ENCODE results near the gene JMJD7.

JMJD7 gene

DNA sequence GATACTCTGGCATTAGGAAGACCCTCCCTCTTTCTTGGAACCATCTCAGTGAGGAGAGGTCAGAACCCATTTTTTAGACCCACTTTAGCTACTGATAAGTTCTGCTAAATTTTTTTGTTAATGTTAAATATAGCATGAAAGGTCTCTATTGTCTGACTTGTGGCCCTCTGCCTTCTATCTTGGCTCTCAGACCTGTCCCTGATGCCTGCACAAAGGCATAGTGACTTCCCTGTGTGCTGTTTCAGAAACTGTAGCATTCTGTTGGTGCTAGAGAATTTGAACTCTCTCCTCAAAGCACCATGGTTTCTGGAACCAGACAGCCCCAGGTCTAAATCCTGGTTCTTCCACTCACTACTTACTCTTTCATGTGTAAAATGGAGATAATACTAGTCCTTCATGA, 38.2 kb upstream of the JMJD7 start:
- Histone ChIP-seq H3K4me1 (ENCODE audit: control insufficient read depth in 2 of 2, insufficient read depth in 2 of 2, low read length in 2 of 2) (peaks cover 6 to 11% of the 10 kb centered on the region in 2 donors), H3K36me3 (ENCODE audit: control insufficient read depth in 2 of 2, insufficient read depth in 2 of 2, low read length in 2 of 2) (no peaks in the 10 kb centered on the region), H3K9me3 (ENCODE audit: control insufficient read depth in 2 of 2, low read length in 2 of 2) (no peaks in the 10 kb centered on the region), H3K9ac (ENCODE audit: low read depth in 1 of 2, low read length in 2 of 2) (no peak overlapping the region), H3K27ac (ENCODE audit: low read depth in 2 of 2, low read length in 2 of 2) (no peak overlapping the region), H3K4me3 (ENCODE audit: low read length in 2 of 2) (no peak overlapping the region), H3K27me3 (ENCODE audit: control insufficient read depth in 2 of 2, insufficient read depth in 2 of 2, low read length in 2 of 2) (no peaks in the 10 kb centered on the region)

- Histone ChIP-seq H3K27ac (ENCODE audit: low read depth in 2 of 2, low read length in 2 of 2) (no peak overlapping the region), H3K9ac (ENCODE audit: low read depth in 1 of 2, low read length in 2 of 2) (no peak overlapping the region)
These were observed 37.7 kb upstream of the JMJD7 start for GRCh38 chr15:41790169-41790568.

GRCh38 chr15:41790756-41791546, 36.9 kb upstream of the JMJD7 start:
- Histone ChIP-seq H3K4me1 (ENCODE audit: control insufficient read depth in 2 of 2, insufficient read depth in 2 of 2, low read length in 2 of 2) (peaks cover 6 to 11% of the 10 kb centered on the region in 2 donors), H3K27me3 (ENCODE audit: control insufficient read depth in 2 of 2, insufficient read depth in 2 of 2, low read length in 2 of 2) (no peaks in the 10 kb centered on the region), H3K9me3 (ENCODE audit: control insufficient read depth in 2 of 2, low read length in 2 of 2) (no peaks in the 10 kb centered on the region), H3K4me3 (ENCODE audit: low read length in 2 of 2) (no peak overlapping the region), H3K9ac (ENCODE audit: low read depth in 1 of 2, low read length in 2 of 2) (no peak overlapping the region), H3K27ac (ENCODE audit: low read depth in 2 of 2, low read length in 2 of 2) (peak overlapping the region; percentile 5 to 22), H3K36me3 (ENCODE audit: control insufficient read depth in 2 of 2, insufficient read depth in 2 of 2, low read length in 2 of 2) (no peaks in the 10 kb centered on the region)

More at GRCh38 chr15:41790169-41790568, 37.7 kb upstream of the JMJD7 start:
- H3K4me3 ChIP-seq (ENCODE audit: low read length in 2 of 2), result no peak overlapping the region
- peaks cover 6 to 11% of the 10 kb centered on the region in 2 donors for H3K4me1 ChIP-seq (ENCODE audit: control insufficient read depth in 2 of 2, insufficient read depth in 2 of 2, low read length in 2 of 2)
- no peaks in the 10 kb centered on the region for H3K27me3 ChIP-seq (ENCODE audit: control insufficient read depth in 2 of 2, insufficient read depth in 2 of 2, low read length in 2 of 2)
- no peaks in the 10 kb centered on the region for H3K36me3 ChIP-seq (ENCODE audit: control insufficient read depth in 2 of 2, insufficient read depth in 2 of 2, low read length in 2 of 2)
- H3K9me3 ChIP-seq (ENCODE audit: control insufficient read depth in 2 of 2, low read length in 2 of 2), result no peaks in the 10 kb centered on the region

DNA sequence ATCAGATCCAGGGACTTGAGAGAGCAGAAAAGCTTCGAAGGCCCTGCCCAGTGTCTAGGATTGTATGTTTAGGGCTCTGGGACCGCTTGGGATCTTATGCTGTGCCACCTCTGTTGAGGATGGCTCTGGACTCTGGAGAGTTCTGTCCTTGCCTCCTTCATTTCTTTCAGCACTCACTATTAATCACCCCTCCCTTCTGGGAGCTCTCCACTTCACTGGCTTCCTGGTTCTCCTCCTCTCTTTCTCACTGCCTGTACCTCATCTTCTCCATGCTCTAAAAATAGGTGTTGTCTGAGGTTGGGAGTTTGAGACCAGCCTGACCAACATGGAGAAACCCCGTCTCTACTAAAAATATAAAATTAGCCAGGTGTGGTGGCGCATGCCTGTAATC, 36.4 kb upstream of the JMJD7 start:
- Histone ChIP-seq H3K4me3 (ENCODE audit: low read length in 2 of 2) (no peak overlapping the region), H3K9ac (ENCODE audit: low read depth in 1 of 2, low read length in 2 of 2) (no peak overlapping the region), H3K9me3 (ENCODE audit: control insufficient read depth in 2 of 2, low read length in 2 of 2) (no peaks in the 10 kb centered on the region), H3K27me3 (ENCODE audit: control insufficient read depth in 2 of 2, insufficient read depth in 2 of 2, low read length in 2 of 2) (no peaks in the 10 kb centered on the region), H3K4me1 (ENCODE audit: control insufficient read depth in 2 of 2, insufficient read depth in 2 of 2, low read length in 2 of 2) (peaks cover 6 to 11% of the 10 kb centered on the region in 2 donors), H3K27ac (ENCODE audit: low read depth in 2 of 2, low read length in 2 of 2) (peak overlapping the region; percentile 5 to 22), H3K36me3 (ENCODE audit: control insufficient read depth in 2 of 2, insufficient read depth in 2 of 2, low read length in 2 of 2) (peaks cover 0 to 2% of the 10 kb centered on the region in 2 donors)

DNA sequence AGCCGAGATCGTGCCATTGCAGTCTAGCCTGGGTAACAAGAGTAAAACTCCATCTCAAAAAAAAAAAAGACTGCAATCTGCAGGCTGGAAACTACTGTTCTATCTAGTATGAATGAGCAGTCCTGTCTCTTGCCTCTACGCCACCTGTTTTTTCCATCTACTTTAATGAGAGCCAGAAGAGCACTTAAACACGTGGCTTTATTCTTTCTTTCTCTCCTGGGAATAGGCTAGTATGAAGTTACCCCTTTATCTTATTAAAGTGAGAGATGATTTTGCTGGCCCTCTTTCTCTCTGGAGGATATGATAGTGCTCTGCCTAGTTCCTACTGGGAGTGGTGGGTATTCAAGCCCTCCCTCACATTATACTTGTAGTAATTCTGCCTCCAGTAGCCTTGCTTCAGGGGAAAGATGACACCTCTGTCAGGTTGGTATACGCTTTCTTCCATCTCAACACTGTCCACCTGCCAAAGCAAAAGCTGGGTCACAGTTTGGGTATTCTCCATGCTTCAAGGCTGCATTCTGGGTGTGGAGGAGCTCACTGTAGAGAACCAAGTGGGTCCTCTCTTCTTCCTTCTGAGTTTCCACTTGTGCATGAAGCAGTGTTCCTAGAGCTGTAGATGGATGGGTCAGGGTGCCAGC, 35.8 kb upstream of the JMJD7 start:
- H3K36me3 ChIP-seq (ENCODE audit: control insufficient read depth in 2 of 2, insufficient read depth in 2 of 2, low read length in 2 of 2), result peaks cover 0 to 2% of the 10 kb centered on the region in 2 donors
- H3K27me3 ChIP-seq (ENCODE audit: control insufficient read depth in 2 of 2, insufficient read depth in 2 of 2, low read length in 2 of 2), result no peaks in the 10 kb centered on the region
- no peaks in the 10 kb centered on the region for H3K9me3 ChIP-seq (ENCODE audit: control insufficient read depth in 2 of 2, low read length in 2 of 2)
- no peak overlapping the region for H3K9ac ChIP-seq (ENCODE audit: low read depth in 1 of 2, low read length in 2 of 2)
- H3K27ac ChIP-seq (ENCODE audit: low read depth in 2 of 2, low read length in 2 of 2), result no peak overlapping the region
- peaks cover 6 to 11% of the 10 kb centered on the region in 2 donors for H3K4me1 ChIP-seq (ENCODE audit: control insufficient read depth in 2 of 2, insufficient read depth in 2 of 2, low read length in 2 of 2)
- H3K4me3 ChIP-seq (ENCODE audit: low read length in 2 of 2), result no peak overlapping the region

GRCh38 chr15:41794081-41794480, 33.8 kb upstream of the JMJD7 start:
- Histone ChIP-seq H3K27me3 (ENCODE audit: control insufficient read depth in 2 of 2, insufficient read depth in 2 of 2, low read length in 2 of 2) (no peaks in the 10 kb centered on the region), H3K9ac (ENCODE audit: low read depth in 1 of 2, low read length in 2 of 2) (no peak overlapping the region), H3K36me3 (ENCODE audit: control insufficient read depth in 2 of 2, insufficient read depth in 2 of 2, low read length in 2 of 2) (peaks cover 0 to 2% of the 10 kb centered on the region in 2 donors), H3K4me3 (ENCODE audit: low read length in 2 of 2) (no peak overlapping the region), H3K9me3 (ENCODE audit: control insufficient read depth in 2 of 2, low read length in 2 of 2) (no peaks in the 10 kb centered on the region), H3K27ac (ENCODE audit: low read depth in 2 of 2, low read length in 2 of 2) (no peak overlapping the region), H3K4me1 (ENCODE audit: control insufficient read depth in 2 of 2, insufficient read depth in 2 of 2, low read length in 2 of 2) (peaks cover 6 to 11% of the 10 kb centered on the region in 2 donors)

DNA sequence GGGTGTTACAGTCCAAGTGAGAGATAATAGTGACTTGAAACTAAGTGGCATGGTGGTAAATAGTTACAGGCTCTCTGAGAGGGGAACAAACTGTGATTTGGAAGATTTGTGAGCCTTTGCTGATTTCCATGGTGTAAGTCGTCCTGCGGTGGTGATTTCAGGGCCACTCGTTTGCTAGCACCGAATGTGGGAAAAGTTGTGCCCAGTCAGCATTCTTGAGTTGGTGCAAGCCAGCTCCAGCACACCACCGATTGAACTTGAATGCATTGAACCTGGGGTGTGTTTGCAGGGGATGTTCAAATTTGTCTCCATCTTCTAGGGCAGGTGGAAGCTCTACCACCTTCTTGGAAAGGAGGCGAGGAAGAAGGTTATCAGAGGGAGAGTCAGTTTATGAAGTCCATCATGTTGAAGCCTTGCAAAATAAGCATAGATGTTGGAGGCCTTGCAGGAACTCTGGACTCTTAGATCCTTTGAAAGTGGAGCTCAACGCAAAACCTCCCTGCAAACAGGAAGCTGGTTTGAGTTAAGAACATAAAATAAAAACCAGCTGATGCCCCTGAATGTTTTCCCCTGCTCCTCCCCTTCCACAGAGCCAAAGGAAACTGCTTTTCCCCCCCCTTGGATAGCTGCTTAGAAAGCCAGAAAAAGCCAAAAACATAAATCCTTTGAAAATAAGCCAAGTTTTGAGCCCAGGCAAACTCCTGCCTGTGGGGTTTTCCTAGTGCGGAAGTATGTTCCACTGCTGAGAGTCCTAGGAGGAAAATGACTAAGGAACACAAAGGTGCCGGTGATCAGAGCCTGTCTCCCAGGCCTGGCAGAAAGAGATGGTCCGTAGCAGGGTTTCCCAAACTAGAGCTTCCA, 31.7 kb upstream of the JMJD7 start:
- Histone ChIP-seq H3K4me3 (ENCODE audit: low read length in 2 of 2) (no peak overlapping the region), H3K27ac (ENCODE audit: low read depth in 2 of 2, low read length in 2 of 2) (no peak overlapping the region), H3K9ac (ENCODE audit: low read depth in 1 of 2, low read length in 2 of 2) (no peak overlapping the region)

DNA sequence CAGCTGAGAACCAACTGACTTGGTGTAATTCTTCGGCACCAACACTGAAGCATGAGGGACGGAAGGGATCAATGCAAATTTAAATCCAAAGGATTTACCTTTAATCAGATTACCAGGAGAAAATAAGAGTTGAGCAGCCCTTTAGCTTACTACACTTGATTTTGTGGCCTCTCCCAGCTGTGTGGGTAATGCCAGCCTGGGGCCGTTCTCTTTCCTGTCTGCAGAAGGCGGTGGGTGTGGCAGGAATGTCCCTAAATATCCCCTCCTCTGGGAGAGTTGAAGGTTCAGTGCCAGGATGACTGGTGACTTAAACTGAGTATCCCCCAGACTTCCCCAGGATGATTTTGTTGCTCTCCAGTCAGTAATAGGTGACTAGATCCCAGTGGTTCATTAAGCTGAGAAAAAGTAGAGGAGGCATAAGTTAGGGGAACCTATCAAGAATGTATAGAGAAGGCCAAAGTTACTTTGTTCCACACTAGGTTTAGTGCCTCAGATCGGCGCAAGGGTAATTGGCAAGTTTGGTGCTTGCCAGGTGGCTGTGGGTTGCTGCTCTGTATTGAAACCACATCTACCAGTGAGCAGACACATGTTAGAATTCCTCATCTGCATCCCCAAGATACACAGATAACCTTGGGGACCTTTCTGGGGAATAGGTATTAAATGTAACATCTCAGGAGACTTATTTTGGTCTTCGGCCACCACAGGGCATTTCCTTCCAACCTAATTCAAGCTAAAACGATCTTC, 30.5 kb upstream of the JMJD7 start:
- no peak overlapping the region for H3K9ac ChIP-seq (ENCODE audit: low read depth in 1 of 2, low read length in 2 of 2)
- no peak overlapping the region for H3K4me3 ChIP-seq (ENCODE audit: low read length in 2 of 2)
- peaks cover 9 to 11% of the 10 kb centered on the region in 2 donors for H3K36me3 ChIP-seq (ENCODE audit: control insufficient read depth in 2 of 2, insufficient read depth in 2 of 2, low read length in 2 of 2)
- no peaks in the 10 kb centered on the region for H3K27me3 ChIP-seq (ENCODE audit: control insufficient read depth in 2 of 2, insufficient read depth in 2 of 2, low read length in 2 of 2)
- H3K9me3 ChIP-seq (ENCODE audit: control insufficient read depth in 2 of 2, low read length in 2 of 2), result no peaks in the 10 kb centered on the region
- H3K27ac ChIP-seq (ENCODE audit: low read depth in 2 of 2, low read length in 2 of 2), result no peak overlapping the region
- H3K4me1 ChIP-seq (ENCODE audit: control insufficient read depth in 2 of 2, insufficient read depth in 2 of 2, low read length in 2 of 2), result no peaks in the 10 kb centered on the region

More for the DNA sequence above, 31.7 kb upstream of the JMJD7 start:
- H3K9me3 ChIP-seq (ENCODE audit: control insufficient read depth in 2 of 2, low read length in 2 of 2), result no peaks in the 10 kb centered on the region
- H3K36me3 ChIP-seq (ENCODE audit: control insufficient read depth in 2 of 2, insufficient read depth in 2 of 2, low read length in 2 of 2), result peaks cover 9 to 11% of the 10 kb centered on the region in 2 donors
- H3K27me3 ChIP-seq (ENCODE audit: control insufficient read depth in 2 of 2, insufficient read depth in 2 of 2, low read length in 2 of 2), result no peaks in the 10 kb centered on the region
- peaks cover 0 to 3% of the 10 kb centered on the region in 2 donors for H3K4me1 ChIP-seq (ENCODE audit: control insufficient read depth in 2 of 2, insufficient read depth in 2 of 2, low read length in 2 of 2)

GRCh38 chr15:41798607-41799487, 29.0 kb upstream of the JMJD7 start:
- Histone ChIP-seq H3K9me3 (ENCODE audit: control insufficient read depth in 2 of 2, low read length in 2 of 2) (no peaks in the 10 kb centered on the region), H3K36me3 (ENCODE audit: control insufficient read depth in 2 of 2, insufficient read depth in 2 of 2, low read length in 2 of 2) (peaks cover 9 to 11% of the 10 kb centered on the region in 2 donors), H3K4me3 (ENCODE audit: low read length in 2 of 2) (no peak overlapping the region), H3K27me3 (ENCODE audit: control insufficient read depth in 2 of 2, insufficient read depth in 2 of 2, low read length in 2 of 2) (no peaks in the 10 kb centered on the region), H3K9ac (ENCODE audit: low read depth in 1 of 2, low read length in 2 of 2) (no peak overlapping the region), H3K4me1 (ENCODE audit: control insufficient read depth in 2 of 2, insufficient read depth in 2 of 2, low read length in 2 of 2) (no peaks in the 10 kb centered on the region), H3K27ac (ENCODE audit: low read depth in 2 of 2, low read length in 2 of 2) (no peak overlapping the region)

All from mucosa of rectum (tissue), 2 donors.